CD1c-positive myeloid dendritic cell (primary cell): ENCODE measurements around the gene SIGLEC5.
A peak's percentile ranks its signal among the peaks of the same experiment; 100 is the strongest.

ENCODE experiments used
- DNase-seq: peaks from one replicate; pipeline ENCODE4 v3.0.0-alpha.2; 2016; ENCODE audit errors: extremely low spot score

The SIGLEC5 gene

GRCh38 chr19:51628153-51628939 is 1.9 kb downstream of the SIGLEC5 start:
- DNase-seq = no peak

DNA sequence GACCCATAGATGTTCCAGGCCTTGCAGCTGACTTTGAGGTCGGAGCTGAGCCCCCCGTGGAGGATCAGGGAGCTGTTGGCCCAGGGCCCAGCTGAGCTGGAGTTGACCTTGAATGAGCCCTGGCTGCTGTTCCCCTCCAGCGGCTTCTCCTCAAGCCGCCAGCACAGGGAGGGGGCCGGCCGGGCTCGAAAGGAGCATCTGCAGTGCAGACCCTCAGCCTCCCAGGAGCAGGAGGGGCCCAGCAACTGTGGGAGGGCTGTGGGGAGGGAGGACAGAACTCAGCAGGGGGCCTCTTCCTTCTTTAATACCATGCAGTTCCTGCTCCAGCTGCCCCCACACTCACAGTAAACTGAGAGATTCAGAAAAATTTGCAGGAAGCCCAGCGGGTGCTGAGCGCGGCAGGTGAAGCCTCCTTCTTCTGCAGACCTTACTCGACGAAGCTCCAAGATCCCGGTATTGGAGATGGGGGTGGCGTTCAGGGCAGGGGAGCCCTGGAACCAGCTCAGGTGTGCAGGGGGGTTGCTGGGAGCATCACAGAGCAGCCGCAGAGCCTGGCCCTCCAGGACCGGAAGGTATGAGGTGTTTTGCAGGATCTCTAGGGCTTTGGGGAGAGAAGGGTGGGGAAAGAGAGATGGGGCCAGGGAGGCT is 2.6 kb downstream of the SIGLEC5 start:
- DNase-seq = no peak

- no peak for DNase-seq
Observed at GRCh38 chr19:51626675-51627074, 3.5 kb downstream of the SIGLEC5 start.

DNA sequence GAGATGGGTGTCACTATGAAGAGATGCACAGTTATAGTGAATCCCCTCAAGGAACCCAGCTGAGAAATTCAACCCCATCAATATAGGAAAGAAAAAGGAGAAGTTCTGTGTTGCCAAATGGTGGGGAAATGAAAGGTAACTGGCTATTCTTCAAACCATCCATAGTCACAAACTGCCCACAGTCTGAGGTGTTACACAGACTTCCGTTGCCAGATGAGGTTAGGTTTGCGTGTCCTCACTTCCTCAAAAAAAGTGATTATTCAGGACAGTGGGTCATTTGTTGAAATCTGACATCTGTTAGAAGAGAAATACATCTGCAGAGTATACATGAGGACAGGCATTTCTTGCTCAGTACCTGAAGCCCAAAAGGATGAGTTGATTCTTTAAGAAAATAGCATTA is 9.0 kb downstream of the SIGLEC5 start:
- peak; percentile 79 for DNase-seq

DNA sequence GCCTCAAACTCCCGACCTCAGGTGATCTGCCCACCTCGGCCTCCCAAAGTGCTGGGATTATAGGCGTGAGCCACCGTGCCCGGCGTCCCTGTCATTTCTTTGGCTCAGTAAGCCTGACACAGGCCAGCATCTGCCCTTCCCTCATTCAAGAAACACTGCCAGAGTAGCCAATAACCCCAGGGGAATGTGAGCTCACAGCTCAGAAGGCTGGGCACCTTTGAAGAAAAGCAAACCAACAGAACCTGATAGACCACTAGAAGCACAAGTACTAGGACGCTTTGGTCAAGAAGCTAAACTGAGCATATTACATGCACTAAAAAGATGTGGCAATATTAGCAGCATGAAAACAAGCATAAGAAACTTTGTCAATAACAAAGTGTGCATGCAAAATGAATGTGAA is 14.2 kb downstream of the SIGLEC5 start:
- no peak for DNase-seq

DNA sequence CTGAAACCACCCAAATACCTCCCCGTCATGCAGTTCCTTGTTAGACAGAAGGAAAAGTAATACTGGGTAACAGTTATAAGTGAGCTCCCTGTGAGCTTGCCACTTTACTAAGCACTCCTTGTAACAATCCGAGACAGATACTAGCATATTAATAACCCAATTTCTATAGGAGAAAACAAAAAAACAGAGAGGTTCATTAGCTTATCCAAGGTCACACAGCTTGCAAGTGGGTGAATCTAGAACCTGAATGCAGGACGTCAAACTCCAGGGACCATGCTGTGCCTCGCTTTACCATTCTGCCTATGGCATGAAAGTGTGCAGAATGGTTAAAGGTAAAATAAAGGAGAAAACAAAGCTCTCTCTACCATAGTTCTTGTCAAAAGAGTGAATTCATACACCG is 15.4 kb downstream of the SIGLEC5 start:
- no peak for DNase-seq

DNA sequence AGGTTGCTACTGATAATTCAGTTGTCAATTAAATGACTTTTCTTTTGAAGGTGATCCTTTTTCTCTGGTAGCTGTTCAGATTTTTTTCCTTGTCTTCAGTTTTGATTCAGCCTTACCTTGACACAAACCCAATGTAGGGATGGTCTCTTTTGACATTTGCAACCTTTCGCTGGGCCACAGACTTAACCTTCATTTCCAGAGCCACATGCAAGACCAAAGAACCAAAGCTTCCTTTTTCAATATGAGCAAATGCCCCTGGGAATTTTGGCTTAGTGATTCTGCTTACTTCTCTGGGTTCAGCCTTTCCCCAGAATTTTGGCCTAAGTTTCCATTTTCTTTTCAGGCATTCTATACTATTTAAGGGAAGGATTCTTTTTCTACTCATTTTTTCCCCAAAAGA is 19.6 kb downstream of the SIGLEC5 start:
- no peak for DNase-seq

DNA sequence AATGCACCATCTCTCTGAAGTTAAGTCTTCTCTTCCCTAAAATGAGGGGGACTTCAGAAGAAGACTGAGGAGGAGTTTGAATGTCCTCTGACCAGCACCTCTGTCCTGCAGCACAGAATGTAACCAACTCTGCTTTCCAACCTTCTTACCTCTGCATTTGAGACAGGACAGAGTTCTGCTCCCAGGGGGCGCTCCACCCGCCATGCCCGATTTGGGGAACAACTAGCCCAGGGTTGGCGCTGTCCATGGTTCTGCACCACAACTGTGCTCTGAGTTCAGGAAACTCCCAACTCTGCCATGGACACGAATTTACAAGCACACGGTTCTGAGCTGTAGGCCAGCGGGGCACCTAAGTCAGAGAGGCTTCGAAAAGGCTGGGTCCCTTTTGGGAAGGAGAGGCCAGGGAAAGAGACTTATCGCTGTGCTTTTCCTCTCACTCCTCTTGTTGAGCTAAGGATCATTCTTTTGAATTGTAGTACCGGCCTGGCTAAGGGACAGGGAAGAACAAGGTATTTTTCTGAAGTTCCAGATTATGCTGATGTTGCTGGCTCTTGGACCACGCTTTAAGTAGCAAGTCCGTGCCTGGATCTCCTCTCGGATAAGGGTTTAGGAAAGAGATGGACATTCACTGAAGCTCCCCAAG is 22.2 kb downstream of the SIGLEC5 start:
- peak; percentile 93 for DNase-seq

GRCh38 chr19:51607077-51607476 is 23.1 kb downstream of the SIGLEC5 start:
- peak; percentile 22 for DNase-seq

GRCh38 chr19:51602189-51602854 is 27.9 kb downstream of the SIGLEC5 start:
- DNase-seq = no peak

DNA sequence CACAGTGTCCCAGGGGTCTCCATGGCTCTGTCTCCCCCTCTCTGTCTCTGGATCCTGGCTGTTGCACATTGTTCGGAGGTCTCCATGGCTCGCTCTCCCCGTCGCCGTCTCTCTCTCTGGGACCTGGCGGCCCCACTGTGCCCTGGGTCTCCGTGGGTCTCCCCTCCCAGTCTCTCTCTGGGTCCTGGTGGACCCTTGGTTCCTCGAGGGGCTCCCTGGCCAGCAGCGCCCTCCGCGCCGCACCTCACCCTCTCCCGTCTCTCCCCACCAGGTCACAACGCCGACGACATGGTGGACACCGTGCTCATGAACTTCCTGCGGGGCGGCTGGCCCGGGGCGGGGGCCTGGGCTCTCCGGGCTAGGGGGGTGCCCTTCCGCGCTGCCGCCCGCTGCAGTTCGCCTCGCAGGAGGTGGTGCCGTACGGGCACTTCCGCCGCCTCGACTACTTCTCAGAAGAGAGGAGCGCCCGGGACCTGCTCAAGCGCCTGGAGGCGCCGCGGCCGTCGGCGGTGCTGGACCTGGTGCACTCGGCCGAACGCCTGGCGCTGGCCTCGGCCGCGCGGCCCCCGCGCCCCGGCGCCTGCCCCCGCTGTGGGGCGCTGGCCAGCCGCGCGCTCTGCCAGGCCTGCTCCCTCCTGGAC is 29.1 kb downstream of the SIGLEC5 start:
- DNase-seq = peak; percentile 27

DNA sequence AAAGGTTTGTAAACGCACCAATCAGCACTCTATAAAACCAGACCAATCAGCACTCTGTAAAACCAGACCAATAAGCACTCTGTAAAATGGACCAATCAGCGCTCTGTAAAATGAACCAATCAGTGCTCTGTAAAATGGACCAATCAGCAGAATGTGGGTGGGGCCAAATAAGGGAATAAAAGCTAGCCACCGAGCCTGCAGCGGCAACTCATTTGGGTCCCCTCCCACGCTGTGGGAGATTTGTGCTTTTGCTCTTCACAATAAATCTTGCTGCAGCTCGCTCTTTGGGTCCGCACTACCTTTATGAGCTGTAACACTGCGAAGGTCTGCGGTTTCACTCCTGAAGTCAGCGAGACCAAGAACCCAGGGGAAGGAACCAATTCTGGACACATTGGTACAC is 31.1 kb downstream of the SIGLEC5 start:
- DNase-seq = no peak

DNA sequence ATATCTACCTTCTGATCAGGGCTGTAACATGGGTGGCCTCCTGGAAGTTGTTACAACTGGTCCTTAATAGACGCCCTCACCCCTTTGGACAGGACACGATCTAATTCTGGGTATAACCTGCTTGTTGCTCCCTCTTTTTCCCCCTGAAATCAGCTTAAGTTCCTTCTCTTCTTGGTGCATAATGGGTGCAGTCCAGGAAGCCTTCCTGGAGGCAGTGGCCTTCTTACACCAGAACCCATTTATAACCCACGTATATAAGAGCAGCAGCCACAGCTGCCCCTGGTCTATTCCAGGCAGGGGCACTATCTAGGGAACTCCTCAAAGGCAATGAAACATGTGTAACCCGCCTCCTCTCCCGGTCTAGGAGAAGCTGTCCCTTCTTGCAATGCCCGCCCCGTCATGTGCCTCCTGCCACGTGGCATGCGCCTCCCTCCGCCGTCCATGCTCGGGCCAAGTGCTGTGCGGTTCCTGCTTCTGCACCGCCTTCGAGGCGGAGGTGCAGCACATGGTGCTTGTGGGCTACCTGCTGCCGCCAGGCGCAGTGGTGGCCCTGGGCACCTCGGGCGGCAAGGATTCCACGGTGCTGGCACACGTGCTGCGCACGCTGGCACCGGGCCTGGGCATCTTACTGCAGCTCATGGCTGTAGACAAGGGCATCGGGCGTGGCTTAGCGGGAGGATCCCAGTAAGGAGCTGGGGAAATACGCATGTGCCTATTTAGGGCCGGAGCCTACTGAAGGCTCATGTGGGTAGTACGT is 31.9 kb downstream of the SIGLEC5 start:
- no peak for DNase-seq

- DNase-seq = peak; percentile 33
Observed at GRCh38 chr19:51595190-51596175, 34.7 kb downstream of the SIGLEC5 start.

DNA sequence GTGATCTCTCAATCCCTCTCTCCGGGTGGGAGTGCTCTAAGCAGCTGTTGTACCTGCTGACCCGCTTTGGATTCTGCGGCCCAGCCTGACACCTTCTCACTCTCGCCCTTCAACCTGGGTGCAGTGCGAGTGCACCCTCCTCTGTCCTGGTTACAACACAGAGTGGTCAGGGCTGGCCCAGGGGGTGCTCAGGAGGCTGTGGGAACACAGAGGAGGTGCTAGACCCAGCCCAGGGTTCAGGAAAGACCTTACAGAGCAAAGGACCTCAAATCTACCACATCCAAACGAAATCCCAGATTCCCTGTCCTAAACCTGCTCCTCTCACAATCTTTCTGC is 35.5 kb downstream of the SIGLEC5 start:
- DNase-seq = no peak

DNA sequence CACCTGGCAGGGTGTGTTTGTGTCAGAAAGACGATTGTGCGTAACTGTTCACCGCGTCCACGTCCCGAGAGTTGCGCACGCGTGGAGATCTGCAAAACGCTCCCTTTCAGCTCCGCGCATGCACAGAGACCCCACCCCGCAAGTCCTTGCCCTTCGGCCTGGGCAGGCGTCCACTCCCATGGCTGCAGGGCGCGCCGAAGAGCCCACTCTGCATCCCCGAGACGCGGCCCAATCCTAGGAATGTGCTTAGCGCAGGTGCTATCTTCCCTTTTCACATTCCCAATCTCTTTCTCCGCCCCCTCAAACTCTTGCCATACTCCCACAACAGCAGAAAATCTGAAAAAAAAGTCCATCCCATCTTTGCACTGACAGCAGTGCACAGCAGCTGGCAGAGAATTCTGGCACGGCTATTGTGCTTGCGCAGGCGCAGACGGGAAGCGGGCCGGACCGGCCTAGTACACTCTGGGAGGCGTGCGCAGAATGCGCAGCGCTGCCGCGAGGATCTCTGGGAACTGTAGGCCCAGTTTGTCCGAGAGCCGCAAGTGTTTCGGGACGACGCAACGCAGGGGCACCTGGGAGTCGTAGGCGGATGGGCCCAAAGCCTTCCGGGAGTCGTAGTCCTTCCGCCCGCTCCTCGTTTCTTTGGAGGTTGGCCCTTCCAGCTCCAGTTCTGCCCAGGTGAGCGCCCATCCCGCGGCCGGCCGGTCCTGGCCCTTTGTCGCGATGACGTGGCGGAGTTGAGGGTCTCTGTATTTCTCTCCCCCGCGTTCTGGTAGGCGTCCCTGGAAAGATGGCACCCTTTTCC is 36.0 kb downstream of the SIGLEC5 start:
- peak; percentile 98 for DNase-seq

DNA sequence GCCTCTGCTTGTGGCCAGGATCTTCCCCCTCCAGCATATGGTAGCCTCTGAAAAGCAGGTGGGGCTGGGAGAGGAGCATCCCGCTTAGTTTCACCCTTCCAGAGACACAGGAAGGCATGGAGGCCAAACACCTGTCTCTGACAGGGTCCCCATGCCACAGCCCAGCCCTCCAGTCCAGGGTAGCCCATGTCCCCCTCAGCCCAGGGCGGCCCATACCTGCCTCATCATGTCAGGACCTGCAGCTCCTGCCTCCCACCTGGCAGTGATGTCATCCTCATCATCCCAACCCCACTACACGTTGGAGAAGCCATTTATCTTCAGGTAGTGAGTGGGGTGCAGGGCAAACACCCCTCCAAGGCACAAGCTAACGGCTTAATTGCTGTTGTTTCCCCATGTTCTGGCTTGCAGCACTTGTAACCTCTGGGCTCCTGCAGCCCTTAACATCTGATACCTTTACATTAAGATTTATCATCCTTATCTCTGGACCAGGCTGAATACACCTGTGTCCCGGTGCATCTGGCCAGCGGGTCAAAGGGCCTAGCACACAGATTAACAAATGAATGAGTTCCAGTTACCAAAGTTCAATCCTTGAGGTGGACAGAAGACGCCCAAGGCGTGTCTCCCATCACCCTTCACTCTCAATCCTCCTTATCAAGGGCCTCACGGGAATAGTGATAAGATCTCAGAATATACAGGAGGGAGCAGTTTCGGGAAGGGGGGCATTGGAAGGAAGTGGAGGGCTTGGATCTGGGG is 36.9 kb downstream of the SIGLEC5 start:
- no peak for DNase-seq

- DNase-seq = no peak
Observed at GRCh38 chr19:51592521-51592920, 37.7 kb downstream of the SIGLEC5 start.

GRCh38 chr19:51590441-51590840 is 39.8 kb downstream of the SIGLEC5 start:
- no peak for DNase-seq
